ENCODE measurements around the gene PTPRN2. TPM values are rescaled to one million over a fixed set of nuclear protein-coding genes. Genes with fewer than 3 reads are reported as not detected.

The PTPRN2 gene
- polyA plus RNA-seq, 1 of the 3 experiments (the other 2 are of a cell fraction): 4.0 TPM

DNA sequence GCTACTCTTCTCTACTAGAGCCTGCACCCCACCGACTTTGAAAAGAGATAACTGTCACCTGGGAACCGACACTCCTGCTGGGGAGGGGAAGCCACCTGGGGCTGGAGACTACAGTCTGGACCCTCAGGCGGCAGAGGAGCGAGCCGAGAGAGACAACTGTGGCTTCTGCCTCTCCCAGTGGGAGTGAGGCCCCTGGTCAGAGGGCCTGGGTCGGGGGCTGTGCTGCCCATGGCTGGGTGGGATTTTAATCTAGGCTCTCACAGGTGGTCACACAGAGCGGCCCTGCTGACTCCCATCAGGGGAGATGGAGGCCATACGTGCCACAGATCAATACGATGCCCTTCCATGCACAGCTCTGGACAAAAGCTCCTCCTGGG, 878.7 kb downstream of the PTPRN2 start:
- DNase-seq: no peak
- no peaks in the 10 kb centered on the region for H3K36me3 ChIP-seq (replicated peaks in 1 of 2; ENCODE audit: control insufficient read depth in 1 of 2, insufficient read depth in 2 of 2, low read length in 1 of 2)
- no peak for TF ChIP-seq MEF2A (IDR thresholded peaks at IDR 0.05; ENCODE audit: borderline replicate concordance, low read depth)
- no peak for TF ChIP-seq RFX5 (IDR thresholded peaks at IDR 0.05; ENCODE audit: low read length)
- no peaks in the 10 kb centered on the region for H4K20me1 ChIP-seq (ENCODE audit: insufficient read depth)
- no peaks in the 10 kb centered on the region for H3K27me3 ChIP-seq (ENCODE audit: insufficient read depth)
- no peak overlapping the region for H2AFZ ChIP-seq (ENCODE audit: low read depth)
- H3K27ac ChIP-seq (ENCODE audit: low read depth in 2 of 2, low read length in 1 of 2): no peak overlapping the region
- ChIA-PET POLR2A (no interaction called here), CTCF (interaction anchor here (2.7 kb wide), 1 partner anchor 18 kb away, joined by 10 read pairs; no protein-coding TSS in a partner anchor)
- H3K9me2 ChIP-seq: no peaks in the 10 kb centered on the region
- H3K4me2 ChIP-seq: no peak overlapping the region
- H3K9ac ChIP-seq: no peak overlapping the region
- no peaks in the 10 kb centered on the region for H3F3A ChIP-seq (replicated peaks; ENCODE audit: insufficient read depth)
- WGBS (ENCODE audit: low lambda C conversion rate): 52% methylated on average over 9 of the region's 9 CpGs
- no peaks in the 10 kb centered on the region for H3K9me3 ChIP-seq
- no peak overlapping the region for H3K4me3 ChIP-seq (ENCODE audit: low read depth in 2 of 2, low read length in 1 of 2)
- H3K4me1 ChIP-seq (ENCODE audit: control insufficient read depth in 1 of 2, insufficient read depth in 2 of 2, low read depth in 1 of 2, low read length in 1 of 2): peaks cover 0 to 12% of the 10 kb centered on the region in 2 experiments; a peak in 1 of 4 replicates
- no peaks in the 10 kb centered on the region for H3K79me2 ChIP-seq (ENCODE audit: insufficient read depth)

- Histone ChIP-seq H3K4me3 (ENCODE audit: low read depth in 2 of 2, low read length in 1 of 2) (no peak overlapping the region), H3K27me3 (ENCODE audit: insufficient read depth) (no peaks in the 10 kb centered on the region), H3K9ac (no peak overlapping the region), H3F3A (replicated peaks; ENCODE audit: insufficient read depth) (no peaks in the 10 kb centered on the region), H3K4me2 (no peak overlapping the region), H4K20me1 (ENCODE audit: insufficient read depth) (no peaks in the 10 kb centered on the region), H3K79me2 (ENCODE audit: insufficient read depth) (no peaks in the 10 kb centered on the region), H2AFZ (ENCODE audit: low read depth) (no peak overlapping the region), H3K9me3 (no peaks in the 10 kb centered on the region), H3K4me1 (ENCODE audit: control insufficient read depth in 1 of 2, insufficient read depth in 2 of 2, low read depth in 1 of 2, low read length in 1 of 2) (peaks cover 0 to 18% of the 10 kb centered on the region in 2 experiments; a peak in 1 of 4 replicates), H3K36me3 (replicated peaks in 1 of 2; ENCODE audit: control insufficient read depth in 1 of 2, insufficient read depth in 2 of 2, low read length in 1 of 2) (no peaks in the 10 kb centered on the region), H3K9me2 (no peaks in the 10 kb centered on the region), H3K27ac (ENCODE audit: low read depth in 2 of 2, low read length in 1 of 2) (no peak overlapping the region; a peak in 1 of 4 replicates)
- TF ChIP-seq GATA2 (CRISPR knock-in tag; IDR thresholded peaks at IDR 0.05) (peak; percentile 71; the same call in 1 of the 2 replicates), GABPA (IDR thresholded peaks at IDR 0.05; ENCODE audit: low read depth) (no peak), MXI1 (IDR thresholded peaks at IDR 0.05; ENCODE audit: low read depth, low read length) (no peak)
- TF ChIP-seq, protein P1, sequence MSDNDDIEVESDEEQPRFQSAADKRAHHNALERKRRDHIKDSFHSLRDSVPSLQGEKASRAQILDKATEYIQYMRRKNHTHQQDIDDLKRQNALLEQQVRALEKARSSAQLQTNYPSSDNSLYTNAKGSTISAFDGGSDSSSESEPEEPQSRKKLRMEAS (IDR thresholded peaks at IDR 0.05; ENCODE audit: low read depth): no peak
- ChIA-PET POLR2A (interaction anchor here (1.1 kb wide), 2 partner anchors 18 to 44 kb away, joined by 3 to 5 read pairs; no protein-coding TSS in a partner anchor), CTCF (interaction anchor here (0.8 to 2.7 kb wide), 7 partner anchors 10 to 646 kb away, joined by 3 to 10 read pairs (median 3); no protein-coding TSS in a partner anchor)
- peak; percentile 80 for DNase-seq
- 41% methylated on average over 23 of the region's 23 CpGs for WGBS (ENCODE audit: low lambda C conversion rate)
Observed at GRCh38 chr7:157707983-157708918, 879.4 kb downstream of the PTPRN2 start.

DNA sequence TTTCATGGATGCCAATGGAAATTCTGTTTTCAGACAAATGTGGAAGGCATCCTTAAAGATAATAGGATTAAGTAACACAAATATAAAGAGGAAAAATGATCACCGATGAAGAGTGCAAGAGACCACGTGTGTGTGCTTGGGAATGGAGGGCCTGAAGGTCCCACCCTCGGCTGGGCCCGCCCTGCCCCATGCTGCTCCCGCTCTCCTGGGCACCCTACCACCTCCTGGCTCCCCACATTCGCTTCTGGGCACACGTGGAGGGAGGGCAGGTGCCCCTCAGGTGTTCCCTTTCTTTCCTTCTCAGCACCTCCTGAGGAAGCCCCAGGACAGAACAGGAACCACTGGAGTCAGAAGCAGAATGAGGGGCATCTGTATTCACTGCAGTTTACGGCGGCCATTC, 883.3 kb downstream of the PTPRN2 start:
- Histone ChIP-seq H3K36me3 (replicated peaks in 1 of 2; ENCODE audit: control insufficient read depth in 1 of 2, insufficient read depth in 2 of 2, low read length in 1 of 2) (no peaks in the 10 kb centered on the region), H3K4me1 (ENCODE audit: control insufficient read depth in 1 of 2, insufficient read depth in 2 of 2, low read depth in 1 of 2, low read length in 1 of 2) (peaks cover 0 to 31% of the 10 kb centered on the region in 2 experiments; a peak in 1 of 4 replicates), H3K9ac (no peak overlapping the region), H2AFZ (ENCODE audit: low read depth) (no peak overlapping the region), H3K9me2 (no peaks in the 10 kb centered on the region), H3K4me3 (ENCODE audit: low read depth in 2 of 2, low read length in 1 of 2) (no peak overlapping the region), H3K27ac (ENCODE audit: low read depth in 2 of 2, low read length in 1 of 2) (no peak overlapping the region), H4K20me1 (ENCODE audit: insufficient read depth) (no peaks in the 10 kb centered on the region), H3F3A (replicated peaks; ENCODE audit: insufficient read depth) (no peaks in the 10 kb centered on the region), H3K4me2 (no peak overlapping the region), H3K27me3 (ENCODE audit: insufficient read depth) (peaks cover 5% of the 10 kb centered on the region; the same call in 1 of the 2 replicates), H3K9me3 (no peaks in the 10 kb centered on the region), H3K79me2 (ENCODE audit: insufficient read depth) (no peaks in the 10 kb centered on the region)
- POLR2A ChIA-PET: interaction anchor here (0.6 to 1.1 kb wide), 2 partner anchors 14 to 301 kb away, joined by 3 read pairs; no protein-coding TSS in a partner anchor
- CTCF ChIA-PET: interaction anchor here (0.6 kb wide), 1 partner anchor 16 kb away, joined by 3 read pairs; no protein-coding TSS in a partner anchor
- TF ChIP-seq FOSL2 (IDR thresholded peaks at IDR 0.05; ENCODE audit: borderline replicate concordance, low read depth): no peak
- TF ChIP-seq SIN3A (IDR thresholded peaks at IDR 0.05; ENCODE audit: borderline replicate concordance, low read depth, low read length): no peak
- TF ChIP-seq EP300 (IDR thresholded peaks at IDR 0.05; ENCODE audit: borderline replicate concordance in 1 of 2, low read depth in 1 of 2, low read length in 1 of 2): no peak
- TF ChIP-seq, protein P2, sequence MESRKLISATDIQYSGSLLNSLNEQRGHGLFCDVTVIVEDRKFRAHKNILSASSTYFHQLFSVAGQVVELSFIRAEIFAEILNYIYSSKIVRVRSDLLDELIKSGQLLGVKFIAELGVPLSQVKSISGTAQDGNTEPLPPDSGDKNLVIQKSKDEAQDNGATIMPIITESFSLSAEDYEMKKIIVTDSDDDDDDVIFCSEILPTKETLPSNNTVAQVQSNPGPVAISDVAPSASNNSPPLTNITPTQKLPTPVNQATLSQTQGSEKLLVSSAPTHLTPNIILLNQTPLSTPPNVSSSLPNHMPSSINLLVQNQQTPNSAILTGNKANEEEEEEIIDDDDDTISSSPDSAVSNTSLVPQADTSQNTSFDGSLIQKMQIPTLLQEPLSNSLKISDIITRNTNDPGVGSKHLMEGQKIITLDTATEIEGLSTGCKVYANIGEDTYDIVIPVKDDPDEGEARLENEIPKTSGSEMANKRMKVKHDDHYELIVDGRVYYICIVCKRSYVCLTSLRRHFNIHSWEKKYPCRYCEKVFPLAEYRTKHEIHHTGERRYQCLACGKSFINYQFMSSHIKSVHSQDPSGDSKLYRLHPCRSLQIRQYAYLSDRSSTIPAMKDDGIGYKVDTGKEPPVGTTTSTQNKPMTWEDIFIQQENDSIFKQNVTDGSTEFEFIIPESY (IDR thresholded peaks at IDR 0.05; ENCODE audit: borderline replicate concordance, low read depth): no peak
- TF ChIP-seq, protein P3, sequence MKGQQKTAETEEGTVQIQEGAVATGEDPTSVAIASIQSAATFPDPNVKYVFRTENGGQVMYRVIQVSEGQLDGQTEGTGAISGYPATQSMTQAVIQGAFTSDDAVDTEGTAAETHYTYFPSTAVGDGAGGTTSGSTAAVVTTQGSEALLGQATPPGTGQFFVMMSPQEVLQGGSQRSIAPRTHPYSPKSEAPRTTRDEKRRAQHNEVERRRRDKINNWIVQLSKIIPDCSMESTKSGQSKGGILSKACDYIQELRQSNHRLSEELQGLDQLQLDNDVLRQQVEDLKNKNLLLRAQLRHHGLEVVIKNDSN (IDR thresholded peaks at IDR 0.05; ENCODE audit: borderline replicate concordance, low read depth): no peak
- TF ChIP-seq GABPA (IDR thresholded peaks at IDR 0.05; ENCODE audit: low read depth): no peak
- no peak for TF ChIP-seq SMC3 (IDR thresholded peaks at IDR 0.05; ENCODE audit: low read depth, low read length)
- no peak for TF ChIP-seq TEAD4 (IDR thresholded peaks at IDR 0.05; ENCODE audit: borderline replicate concordance, insufficient read depth)
- no peak for TF ChIP-seq RXRA (IDR thresholded peaks at IDR 0.05; ENCODE audit: borderline replicate concordance, low read depth)
- TF ChIP-seq RFX5 (IDR thresholded peaks at IDR 0.05; ENCODE audit: low read length): no peak
- 48% methylated on average over 9 of the region's 9 CpGs for WGBS (ENCODE audit: low lambda C conversion rate)
- DNase-seq: no peak
